ENCODE measurements around the gene OARD1.
A peak's percentile ranks its signal among the peaks of the same experiment; 100 is the strongest.

Gene OARD1

DNA sequence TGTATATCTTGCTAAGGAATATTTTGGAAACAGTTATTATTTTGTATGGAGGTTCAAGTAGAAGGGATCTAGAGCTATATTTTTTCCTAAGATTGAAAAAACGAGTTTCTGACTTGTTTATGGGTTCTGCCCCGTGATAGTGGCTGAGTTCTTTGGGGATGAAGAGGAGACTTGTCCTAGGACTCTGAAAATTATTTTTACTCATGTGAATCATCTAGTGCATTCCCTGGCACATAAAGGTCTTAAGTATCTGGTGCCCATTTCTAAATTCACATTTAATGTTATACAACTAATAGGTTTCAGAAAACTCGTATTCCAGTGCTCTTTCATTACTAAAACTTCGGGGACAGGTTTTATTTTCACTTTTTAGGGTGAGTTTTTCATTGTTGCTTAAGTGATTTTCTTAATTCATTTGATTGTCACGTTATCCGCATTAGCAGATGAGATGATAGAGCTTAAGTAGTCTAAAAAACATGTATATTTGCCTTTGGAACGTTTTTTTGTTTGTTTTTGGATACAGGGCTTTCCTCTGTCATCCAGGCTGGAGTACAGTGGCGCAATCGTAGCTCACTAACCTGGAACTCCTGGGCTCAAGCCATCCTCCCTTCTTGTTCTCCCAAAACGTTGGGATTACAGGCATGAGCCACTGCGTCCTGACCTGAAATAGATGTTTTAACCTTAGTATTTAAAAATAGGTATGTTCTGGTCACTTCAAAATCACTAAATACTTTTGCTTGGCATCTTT lies 2.7 kb upstream of the OARD1 start:
- DNase-seq, result no peak

DNA sequence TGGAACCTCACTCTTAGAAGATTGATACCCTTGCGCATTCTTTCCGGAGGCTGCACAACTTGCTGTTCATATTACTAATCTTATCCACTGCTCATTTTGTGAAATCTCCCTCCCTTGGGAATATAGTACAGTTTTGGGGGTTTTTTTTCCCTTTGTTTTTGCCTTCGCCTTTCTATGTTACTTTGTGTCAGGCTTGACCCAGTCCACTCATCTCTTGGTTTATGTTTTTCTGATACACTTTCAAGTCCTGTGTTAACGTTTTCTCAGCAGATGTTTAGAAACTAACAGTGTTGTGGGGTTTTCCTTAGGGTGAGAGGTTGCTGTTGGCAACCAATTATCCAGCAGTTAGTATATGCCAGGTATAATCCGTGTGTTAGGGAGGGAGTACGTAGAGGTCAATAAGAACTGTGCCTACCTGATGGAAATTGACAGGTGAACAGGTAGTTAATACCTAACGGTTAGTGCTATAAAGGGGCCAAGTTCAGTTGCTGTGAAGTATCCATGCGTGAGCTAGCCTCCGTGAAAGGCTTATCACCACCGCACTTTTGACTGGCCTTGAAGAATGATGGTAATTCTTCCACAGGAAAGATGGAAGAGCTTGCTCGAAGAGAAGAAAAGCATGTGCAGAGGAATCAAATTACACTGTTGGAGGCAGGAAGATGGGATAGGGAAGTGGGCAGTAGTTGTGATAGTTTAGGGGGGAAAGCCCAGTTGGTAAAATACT lies 2.0 kb upstream of the OARD1 start:
- DNase-seq, result no peak

DNA sequence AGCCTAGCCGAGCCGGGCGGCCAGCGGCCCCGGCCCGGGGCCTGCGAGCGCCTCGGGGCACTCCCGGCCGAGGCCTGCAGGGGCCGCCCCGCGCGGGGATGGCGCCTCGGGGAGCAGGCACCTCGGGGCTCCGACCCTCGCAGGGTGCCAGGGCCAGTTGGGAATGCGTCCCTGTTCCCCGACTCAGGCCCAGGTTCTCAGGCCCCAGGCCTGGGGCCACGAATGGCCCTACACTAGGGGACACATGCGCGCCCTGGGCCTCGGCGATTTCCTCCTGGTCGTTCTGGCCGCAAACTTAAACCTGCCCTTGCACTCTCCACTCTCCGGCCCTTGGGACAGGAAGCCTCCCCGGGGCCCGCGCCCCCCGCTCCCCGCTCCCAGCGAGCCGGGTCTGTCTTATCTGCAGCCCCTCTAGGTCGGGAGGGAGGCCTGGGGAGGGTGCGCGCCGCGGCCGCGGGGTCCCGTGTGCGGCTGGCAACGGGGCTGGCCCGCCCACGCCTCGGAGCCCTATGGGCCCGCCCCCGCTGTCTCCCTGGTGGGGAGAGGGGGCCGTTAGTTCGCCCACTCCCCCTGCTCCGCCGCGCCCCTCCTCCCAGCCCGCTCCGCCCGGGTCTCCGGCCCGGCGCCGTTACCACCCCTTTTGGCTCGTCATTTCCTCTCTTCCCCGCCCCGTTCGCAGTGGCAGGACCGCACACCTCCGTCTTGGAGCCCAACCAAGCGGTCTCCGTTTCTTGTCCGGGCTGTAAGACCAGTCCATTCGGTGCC lies 1.2 kb upstream of the OARD1 start:
- peak; percentile 9 to 51 for DNase-seq

DNA sequence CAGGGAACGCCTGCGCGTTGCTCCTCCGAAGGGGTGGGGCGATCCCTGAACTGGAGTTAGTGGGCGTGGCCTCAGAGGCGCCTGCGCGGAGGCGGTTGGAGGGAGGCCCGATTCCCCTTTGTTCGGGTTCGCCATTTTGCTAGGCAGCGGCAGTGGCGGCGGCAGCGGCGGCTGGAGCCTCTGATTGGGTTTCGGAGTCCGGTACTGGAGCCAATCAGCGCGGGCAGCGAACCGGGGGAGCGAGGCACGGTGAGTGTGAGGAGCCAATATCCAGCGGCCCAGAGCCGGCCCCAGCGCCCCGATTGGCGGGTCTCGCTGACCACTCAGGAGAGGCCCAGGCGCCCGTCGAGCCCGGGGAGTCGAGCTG lies 663 bp upstream of the OARD1 start, which contains the start of gene NFYA:
TSS of gene NFYA (plus strand) at position 139 of the 367 bp plus-strand sequence. CDS start 6,116 bp downstream, outside the sequence.
- DNase-seq, result no peak

DNA sequence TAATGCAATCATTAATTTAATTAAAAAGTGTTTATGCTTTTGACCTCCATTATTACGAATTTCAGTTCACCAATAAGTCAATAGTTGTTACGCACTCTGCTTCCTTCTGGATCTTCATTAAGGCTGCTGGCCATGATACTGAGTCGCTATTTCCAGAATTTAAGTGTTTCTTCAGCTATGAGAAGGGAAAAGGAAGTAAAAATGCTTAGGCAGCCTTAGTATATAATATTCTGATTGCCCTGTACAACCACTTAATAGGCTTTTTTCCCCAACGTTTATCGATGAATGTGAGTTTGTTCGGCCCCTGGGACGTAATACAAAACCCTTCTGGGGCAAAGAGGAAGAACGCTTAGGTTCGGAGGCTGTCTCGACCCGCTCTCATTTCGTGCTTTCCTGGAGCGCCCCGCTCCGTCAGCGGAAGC lies 644 bp downstream of the OARD1 start:
- DNase-seq, result no peak

DNA sequence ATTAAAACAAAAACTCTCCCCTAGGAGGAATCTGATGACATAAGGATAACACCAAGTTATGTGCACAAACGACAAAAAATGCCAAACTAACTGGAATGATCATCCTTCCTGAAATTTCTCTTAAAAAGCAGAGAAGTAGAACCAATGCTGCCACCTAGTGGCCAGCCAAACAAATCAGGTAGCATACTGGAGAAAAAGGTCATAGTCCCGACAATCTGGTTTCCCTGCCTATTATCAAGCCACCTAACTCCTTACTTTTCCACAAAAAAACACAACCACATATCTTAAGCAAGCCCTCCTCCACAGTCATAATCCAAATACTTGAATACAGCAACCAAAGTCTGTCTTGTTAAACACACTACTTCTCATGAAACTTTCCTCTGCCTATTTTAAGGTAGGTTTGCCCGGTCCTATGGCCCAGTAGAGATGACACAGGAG lies 5.3 kb downstream of the OARD1 start:
- peak in 1 of 2 experiments; percentile 35 for DNase-seq

DNA sequence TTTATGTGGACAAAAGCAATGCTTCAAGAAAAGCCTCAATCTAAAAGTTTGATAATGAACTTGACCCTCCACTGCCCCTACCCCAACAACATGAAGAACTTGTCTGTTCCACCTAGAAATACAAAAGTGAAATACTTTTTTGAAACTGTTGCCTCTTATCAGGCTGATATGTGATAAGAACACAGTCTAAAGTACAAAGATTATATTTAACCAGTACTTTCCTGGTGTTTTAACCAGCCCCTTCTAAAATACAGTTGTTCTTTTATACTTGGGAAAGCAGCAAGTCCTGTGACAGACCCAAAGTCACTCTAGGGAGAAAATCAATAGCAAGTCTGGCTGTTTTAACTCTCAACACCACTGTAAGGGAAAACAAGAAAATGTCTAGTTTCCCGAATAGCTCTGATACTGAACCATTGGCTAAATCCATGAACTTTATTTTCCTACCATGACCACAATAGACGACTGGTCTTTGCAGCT lies 6.6 kb downstream of the OARD1 start:
- DNase-seq, result no peak

DNA sequence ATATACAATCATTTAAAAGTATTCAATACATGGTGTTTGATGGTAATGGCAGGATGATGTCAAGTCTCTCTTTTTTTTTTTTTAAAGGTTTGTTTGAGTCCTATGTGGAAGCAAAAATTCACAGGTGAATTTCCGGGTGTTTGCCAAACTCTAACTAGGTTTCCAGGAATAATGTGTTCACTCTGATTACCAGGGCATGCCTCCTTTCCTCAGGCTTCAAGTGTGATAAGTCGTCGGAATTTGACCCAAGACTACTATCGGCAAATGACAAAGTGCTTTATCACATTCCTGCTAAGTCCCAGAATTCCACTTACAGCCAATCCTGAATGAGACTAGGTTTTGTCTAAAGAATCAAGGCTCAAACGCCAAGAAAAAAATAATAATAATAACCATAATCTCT lies 7.3 kb downstream of the OARD1 start:
- no peak for DNase-seq

DNA sequence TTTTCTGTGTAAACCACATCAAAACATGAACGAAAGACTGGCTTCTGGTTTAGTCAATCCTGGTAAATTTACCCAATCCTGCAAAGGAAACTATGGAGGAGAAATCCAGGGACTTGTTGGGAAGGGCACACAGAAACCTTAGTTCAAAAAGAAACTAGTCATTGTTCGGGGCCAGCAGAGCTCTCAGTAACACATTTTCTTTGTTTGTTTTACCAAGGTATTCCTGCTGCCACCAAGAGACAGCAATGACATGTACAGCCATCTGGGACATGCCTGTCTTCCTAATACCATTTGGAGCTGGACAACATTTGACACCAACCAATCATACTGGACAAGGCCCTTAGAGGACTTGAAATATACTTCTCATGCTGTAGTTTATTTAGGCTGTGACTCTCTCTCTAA lies 8.3 kb downstream of the OARD1 start:
- DNase-seq, result no peak

DNA sequence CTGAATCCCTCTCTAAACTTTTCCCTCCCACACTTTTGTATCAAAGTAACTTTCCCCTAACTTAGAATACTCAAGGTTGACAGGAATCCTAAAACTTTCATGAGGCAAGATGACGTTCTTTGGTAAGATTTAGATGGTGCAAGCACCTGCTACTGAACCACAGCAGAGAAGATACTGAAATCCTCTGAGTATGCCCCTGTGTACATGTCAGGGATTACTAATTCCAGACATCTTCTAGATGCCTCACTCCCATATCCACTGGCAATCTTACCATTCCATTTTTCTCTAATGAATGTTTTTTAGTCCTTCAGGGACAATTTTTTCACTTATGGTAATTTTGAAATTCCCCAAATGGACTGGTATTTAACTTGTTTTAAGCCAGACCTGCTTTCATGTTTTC lies 10.1 kb downstream of the OARD1 start:
- DNase-seq, result no peak

DNA sequence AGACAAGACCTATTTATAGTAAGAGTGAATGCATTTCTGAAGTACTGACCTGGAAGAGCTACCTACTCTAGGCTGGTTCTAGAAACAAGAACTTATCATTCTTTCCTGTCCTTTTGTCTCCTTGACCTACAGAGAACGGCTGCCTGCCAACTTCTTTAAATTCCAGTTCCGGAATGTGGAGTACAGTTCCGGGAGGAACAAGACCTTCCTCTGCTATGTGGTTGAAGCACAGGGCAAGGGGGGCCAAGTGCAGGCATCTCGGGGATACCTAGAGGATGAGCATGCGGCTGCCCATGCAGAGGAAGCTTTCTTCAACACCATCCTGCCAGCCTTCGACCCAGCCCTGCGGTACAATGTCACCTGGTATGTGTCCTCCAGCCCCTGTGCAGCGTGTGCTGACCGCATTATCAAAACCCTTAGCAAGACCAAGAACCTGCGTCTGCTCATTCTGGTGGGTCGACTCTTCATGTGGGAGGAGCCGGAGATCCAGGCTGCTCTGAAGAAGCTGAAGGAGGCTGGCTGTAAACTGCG lies 10.9 kb downstream of the OARD1 start:
- DNase-seq, result no peak

DNA sequence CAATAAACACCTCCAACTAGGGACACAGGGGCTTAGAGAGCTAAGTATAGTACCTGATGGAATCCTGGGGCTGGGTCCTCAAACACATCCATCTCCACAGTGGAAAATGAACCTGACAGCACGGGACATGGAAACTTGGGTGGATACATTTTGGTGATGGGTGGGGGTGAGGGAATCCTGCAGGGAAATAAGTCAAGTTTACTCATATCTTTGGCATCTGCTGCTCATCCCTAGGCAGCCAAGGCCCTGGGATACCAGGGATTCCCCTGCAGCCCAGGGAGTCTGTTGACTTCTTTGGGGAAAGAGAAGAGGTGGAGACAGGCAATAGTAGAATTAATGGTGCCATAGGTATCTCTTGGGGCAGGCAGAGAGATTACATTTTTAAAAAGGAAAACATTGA lies 12.6 kb downstream of the OARD1 start:
- DNase-seq, result no peak

DNA sequence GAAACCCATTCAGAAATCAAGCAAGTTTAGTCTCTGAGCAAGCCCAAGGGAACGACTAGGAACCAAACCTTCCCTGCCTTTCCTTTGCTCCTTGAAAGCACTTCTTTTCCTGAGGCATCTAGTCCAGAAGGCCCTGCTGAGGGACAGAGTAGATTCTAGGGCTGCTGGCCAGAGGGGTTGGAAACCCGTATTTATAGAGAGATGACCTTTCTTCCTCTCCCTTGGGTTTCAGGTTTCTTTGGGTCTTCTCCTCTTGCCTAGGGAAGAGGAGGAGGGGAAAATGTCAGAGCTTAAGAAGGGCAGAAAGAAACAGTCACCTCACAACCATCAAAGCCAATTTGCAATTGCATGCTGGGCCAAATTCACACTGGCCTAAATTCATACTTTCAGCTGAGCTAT lies 13.4 kb downstream of the OARD1 start:
- DNase-seq, result no peak

DNA sequence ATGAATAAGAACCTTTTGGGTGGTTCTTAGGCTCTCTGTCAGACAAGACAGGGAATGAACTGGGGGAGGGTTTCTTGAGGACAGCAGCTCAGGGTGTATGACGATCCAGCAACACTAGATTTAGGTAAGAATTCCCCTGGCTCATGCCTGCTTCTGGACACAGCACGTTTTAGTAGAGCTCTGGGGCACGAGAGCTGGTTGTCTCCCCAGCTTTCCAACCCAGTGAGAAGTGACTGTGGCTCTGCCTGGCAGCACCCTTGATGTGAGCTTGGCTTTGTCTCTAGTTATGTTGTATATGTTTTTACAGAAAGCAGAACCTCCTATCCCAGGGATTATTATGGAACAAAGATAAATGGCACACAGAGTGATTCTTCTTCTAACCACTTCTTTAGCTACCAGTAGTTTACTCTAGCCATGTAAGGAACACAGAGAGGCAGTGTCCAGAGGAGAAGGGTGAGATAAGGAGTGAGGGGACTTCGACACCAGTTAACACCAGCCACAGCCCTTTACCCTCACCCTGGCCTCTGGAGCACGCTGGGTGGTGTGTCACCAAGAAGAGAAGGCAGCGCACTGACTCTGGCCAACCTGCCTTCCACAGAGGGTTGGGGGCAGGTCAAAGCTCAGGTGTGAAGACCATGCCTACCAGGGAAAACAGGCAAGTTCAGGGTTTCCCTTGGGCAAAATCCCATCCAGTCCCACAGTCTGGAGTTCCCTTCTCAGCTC lies 15.2 kb downstream of the OARD1 start:
- no peak for DNase-seq

DNA sequence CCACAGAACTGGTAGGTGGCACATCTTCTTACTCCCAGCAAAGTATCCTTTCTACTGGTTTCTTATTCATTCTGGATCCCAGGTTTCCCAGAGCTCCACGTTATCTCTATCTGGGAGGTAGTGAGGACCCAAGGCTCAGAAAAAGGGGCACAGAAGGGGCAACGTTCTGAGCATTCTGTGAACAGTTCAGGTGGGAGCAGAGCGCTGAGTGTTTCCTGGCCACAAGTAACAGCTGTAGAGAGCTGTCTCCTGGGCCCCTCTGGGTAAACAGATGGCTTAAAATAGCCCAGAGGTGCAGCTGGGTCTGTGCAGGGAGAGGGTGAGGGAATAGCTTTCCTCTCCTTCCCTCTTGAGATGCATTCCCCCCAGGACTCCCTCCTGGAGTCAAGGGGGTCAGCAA lies 17.0 kb downstream of the OARD1 start:
- DNase-seq, result no peak

DNA sequence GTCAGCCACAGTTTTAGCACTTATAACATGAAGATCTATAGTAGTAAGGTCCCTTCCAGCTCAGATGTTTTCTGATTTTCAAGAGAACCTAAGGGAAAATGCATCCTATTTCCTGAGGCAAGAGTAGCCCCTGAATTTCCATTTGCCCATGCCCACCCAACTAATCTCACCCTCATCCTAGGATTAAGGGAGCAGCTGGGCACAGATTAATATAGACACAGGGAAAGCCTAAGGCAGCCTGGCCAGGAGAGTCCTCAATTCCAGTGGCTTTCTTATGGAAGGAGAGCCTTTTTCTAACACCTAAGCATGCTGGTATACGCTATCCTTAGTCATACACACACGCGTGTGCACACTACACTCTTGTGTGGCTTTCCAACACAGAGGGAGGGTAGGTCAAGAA lies 17.6 kb downstream of the OARD1 start:
- no peak for DNase-seq

DNA sequence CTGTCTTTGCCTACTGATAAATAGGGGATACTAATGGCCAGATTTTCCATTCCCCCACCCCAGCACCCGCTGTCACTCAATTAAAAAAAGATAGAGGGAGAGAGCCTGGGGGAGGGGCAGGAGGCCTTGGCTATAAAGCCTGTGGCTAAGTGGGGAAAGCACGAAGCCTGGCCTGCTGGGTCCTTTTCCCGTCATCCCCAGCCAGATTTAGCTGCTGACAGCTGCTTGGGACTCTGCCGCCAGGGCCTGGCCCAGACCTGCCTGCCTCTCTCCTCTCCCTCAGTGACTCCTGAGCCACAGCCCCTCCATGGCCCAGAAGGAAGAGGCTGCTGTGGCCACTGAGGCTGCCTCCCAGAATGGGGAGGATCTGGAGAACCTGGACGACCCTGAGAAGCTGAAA lies 19.1 kb downstream of the OARD1 start, which contains the start of gene APOBEC2:
TSS of gene APOBEC2 (plus strand) at position 162 of the 400 bp plus-strand sequence. CDS start at position 308, 146 bp downstream.
- DNase-seq, result no peak

DNA sequence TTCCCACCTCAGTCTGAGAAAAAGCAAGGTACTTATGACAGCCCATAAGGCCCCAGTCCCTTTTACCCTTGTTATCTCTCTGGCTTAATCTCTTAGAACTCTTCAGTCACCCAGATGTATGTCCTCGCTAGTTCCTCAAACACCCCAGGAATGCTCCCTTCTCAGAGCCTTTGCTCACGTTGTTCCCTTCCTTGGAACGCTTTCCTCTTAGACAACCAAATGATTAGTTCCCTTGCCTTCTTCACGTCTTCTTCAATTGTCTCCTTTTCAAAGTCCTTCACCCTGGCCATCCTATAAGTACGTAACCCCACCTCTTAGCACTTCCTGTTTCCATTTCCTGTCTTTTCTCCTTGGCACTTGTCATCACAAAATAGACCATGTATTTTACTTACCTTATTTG lies 20.3 kb downstream of the OARD1 start:
- no peak for DNase-seq

DNA sequence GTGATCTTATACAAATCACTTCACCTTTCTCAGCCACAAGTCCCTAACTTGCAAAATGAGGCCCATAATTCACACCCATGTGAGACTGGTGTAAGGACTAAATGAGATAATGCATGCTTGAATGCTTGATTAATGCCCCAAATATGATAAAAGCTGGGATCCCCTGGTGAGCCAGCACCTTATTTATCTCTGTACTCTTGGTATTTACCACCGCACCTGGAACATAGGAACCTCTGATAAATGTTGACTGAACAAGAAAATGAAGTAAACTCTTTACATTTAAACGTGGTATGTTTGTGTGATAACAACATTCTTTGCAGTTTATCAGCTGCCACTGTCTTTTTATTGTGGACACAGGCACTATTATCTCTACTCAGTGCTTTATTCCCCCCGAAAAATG lies 21.6 kb downstream of the OARD1 start:
- no peak for DNase-seq

DNA sequence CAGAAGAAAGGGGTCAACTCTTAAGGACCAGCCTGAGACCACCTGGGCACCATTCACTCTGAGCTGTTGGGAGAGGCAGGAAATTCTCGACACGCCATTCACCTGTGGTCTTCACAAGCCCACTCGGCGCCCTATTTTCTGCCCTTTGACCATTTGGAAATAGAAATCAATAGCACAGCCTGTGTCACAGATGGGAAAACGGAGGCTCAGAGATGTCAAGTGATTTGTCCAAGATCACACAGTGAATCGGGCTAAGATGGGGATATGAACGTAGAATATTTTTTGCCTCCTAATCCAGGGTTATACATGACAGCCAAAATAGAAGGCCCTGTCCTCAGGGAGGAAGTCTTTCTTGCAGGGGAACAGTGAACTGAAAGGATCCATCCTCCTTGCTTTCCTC lies 22.2 kb downstream of the OARD1 start:
- DNase-seq, result no peak

DNA sequence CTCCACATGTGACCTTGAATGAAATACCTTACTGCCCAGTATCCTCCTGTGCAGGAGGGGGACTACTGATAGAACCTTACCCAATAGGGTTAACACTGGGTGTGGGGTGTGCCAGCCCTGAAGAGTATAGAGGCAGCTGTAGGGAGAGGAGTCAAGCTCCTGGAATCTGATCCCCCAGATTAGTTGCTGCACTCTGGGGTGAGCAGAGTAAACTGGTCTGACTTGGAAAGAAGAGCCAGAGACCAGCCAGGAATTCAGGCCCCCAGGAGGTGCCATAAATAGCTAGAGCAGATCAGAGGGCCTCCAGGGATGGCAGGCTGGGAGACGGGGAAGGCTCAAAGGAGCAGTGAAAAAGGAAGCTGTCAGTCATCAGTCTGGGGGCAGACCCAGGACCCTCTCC lies 22.6 kb downstream of the OARD1 start:
- no peak for DNase-seq

Data from cerebellar nuclear complex (tissue), 1 donor.